Stimulated activated CD4-positive, alpha-beta T cell treated with anti-CD3 and anti-CD28 coated beads, TNF-alpha, amount 100 ng/mL, for 24 hours (primary cell): ENCODE data around the gene TRIM56.
A peak's percentile ranks its signal among the peaks of the same experiment; 100 is the strongest.
"Not testable (repeated sequence)": the region's sequence is repeated elsewhere in the genome, so short reads cannot be mapped to it uniquely, and the experiment has no call there.

Experiments used
- DNase-seq, 3 experiments: peaks; one replicate each; pipeline ENCODE4 v3.0.0-alpha.2; 2020; ENCODE audit warnings: low read depth in 3 of 3

TRIM56 gene

DNA sequence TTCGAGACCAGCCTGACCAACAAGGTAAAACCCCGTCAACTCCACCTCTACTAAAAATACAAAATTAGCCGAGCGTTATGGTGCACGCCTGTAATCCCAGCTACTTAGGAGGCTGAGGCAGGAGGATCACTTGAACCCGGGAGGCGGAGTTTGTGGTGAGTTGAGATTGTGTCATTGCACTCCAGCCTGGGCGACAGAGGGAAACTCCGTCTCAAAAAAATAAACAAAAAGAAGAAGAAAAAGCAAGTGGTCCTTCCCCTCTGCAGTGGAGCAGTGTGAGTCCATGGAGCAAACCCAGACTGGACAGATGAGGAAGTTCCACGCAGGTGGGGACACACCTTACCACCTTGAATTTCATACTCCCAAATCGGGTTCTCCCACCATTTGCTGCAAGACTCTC, 28.6 kb downstream of the TRIM56 start:
- DNase-seq = no peak

DNA sequence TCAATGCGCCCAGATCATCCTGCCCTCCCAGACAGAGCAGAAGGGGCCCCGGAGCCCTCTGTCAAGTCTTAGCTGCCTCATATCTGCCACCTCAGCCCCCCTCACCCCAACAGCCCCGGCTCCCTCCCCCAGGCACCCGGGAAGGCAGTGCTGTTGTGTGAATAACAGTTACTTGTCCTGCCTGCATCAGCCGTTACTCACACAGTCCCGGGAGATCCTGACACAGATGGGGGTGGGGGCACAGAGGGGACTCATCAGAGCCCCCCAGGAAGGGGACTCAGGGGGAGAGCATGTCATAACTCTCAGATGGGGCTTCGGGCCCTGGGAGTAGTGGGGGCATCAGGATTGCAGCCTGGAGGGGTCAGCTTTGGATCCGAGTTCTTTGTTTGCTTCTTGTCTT, 29.2 kb downstream of the TRIM56 start:
- no peak for DNase-seq

DNA sequence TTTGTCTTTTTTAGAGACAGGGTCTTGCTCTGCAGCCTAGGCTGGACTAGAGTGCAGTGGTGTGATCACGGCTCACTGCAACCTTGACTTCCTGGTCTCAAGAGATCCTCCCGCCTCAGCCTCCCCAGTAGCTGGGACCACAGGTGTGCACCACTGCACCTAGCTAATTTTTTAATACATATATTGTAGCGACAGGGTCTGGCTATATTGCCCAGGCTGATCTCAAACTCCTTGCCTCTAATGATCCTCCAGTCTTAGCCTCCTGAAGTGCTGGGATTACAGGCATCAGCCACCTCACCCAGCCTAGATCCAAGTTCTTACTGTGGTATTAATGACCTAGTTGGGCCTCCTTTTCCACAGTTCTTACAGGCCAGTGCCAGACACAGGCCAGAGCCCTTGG, 29.9 kb downstream of the TRIM56 start:
- no peak for DNase-seq

DNA sequence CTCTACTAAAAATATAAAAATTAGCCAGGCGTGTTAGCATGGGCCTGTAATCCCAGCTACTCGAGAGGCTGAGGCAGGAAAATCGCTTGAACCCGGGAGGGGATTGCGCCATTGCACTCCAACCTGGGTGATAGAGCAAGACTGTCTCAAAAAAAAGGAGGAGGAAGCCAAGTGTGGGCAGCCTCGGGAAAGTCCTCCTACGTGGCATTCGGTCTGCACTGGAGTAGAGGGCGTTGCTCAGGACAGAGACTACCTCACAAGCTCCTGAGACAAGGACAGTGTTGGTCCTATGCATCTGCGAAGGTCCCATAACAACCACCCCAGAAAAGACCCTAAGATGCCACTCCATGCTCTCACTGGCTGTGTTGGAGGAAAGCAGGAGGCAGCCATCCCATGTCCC, 31.6 kb downstream of the TRIM56 start:
- no peak for DNase-seq

DNA sequence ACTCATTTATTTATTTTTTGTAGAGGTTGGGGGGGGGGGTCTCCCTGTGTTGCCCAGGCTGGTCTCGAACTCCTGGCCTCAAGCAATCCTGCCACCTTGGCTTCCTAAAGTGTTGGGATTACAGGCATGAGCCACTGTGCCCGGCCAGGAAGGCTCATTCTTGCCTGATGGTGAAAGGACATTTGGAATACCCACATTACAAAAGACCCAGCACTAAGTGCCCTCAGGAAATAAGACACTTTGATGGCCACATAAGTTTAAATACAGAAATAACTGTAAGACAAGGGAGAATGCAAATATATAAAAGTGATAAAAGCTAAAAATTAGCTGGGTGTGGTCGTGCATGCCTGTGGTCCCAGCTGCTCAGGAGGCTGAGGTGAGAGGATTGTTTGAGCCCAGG, 33.6 kb downstream of the TRIM56 start:
- no peak for DNase-seq

DNA sequence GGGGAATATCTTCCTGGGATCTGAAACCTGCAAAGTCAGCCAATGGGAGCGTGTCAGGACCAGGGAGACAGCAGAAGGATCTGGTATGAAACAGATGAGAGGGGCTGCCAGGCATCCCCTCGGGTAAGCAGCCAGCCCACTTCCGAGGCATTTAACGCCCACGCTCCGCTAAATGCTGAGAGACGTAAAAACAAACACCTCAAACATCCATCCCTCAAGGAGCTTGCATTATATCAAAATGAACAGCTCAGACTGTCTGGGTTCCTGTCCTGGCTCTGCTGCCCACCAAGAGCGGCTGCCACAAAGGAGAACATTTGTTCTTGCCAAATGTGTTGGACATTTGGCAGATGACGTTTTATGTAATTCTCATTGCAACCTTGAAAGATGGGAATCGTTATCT, 34.6 kb downstream of the TRIM56 start:
- no peak for DNase-seq

DNA sequence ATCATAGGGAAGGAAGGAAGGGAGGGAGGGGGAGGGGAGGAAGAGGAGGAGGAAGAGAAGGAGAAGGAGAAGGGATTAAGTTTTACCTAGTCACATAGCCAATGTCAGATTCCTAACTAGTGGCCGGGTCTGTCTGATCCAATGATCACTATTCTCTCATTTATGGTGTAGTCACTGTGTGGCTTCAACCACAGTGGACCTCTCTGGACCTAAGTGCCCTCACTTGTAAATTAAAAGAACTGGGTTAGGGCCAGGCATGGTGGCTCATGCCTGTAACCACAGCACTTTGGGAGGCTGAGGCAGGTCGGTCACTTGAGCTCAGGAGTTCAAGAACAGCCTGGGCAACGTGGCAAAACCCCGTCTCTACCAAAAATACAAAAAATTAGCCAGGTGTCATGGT, 35.0 kb downstream of the TRIM56 start:
- no peak for DNase-seq

DNA sequence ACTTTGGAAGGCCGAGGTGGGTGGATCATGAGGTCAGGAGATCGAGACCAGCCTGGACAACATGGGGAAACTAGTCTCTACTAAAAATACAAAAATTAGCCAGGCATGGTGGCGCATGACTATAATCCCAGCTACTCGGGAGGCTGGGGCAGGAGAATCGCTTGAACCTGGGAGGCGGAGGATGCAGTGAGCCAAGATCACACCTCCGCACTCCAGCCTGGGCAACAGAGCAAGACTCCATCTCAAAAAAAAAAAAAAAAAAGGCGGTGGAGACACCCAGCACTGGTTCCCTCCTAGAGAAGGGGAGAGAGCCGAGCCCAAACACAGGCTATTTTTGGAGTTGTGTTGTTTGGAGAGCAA, 36.3 kb downstream of the TRIM56 start:
- not testable (repeated sequence) for DNase-seq

DNA sequence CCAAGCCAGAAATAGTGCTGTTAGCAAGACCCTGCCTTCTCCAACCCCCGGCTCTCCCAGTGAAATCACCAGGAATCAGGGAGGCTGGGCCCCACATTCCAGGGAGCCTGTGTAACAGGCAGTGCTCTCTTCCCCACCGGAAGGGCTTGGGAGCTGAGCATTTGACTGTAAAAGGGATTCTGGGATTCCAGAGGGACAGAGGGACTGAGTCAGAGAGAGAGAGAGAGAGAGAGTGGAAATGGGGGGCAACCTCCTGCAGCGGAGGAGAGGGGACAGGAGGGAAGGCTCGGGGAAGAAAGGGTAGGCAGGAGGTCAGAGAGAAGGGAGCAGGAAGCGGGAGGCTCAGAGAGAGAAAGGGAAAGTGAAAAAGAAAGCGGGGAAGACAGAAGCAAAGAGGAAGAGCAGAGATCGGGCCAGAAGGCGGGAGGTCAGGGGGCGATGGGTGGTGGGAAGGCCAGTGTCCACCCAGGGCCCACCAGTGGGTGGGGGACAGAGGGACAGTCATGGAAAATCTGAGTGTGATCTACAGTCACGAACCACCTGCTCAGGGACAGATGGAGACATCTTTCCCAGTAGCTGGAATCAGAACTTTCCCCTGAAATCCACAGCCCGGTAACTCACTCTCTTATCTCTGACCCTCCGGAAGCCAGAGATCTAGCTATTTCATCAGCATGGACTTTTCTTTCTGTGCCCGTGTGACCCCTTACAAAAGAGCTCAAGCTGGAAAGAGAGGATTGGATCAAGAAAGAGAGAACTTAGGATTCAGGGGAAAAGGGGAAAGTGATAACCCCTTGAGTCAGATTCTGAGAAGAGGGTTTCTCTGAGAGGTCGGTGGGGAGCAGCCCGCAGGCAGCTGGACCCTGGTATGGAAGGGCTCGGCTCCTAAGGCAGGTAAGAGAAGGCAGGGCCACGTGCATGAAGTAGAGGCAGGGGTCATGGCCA, 37.0 kb downstream of the TRIM56 start:
- DNase-seq = no peak

DNA sequence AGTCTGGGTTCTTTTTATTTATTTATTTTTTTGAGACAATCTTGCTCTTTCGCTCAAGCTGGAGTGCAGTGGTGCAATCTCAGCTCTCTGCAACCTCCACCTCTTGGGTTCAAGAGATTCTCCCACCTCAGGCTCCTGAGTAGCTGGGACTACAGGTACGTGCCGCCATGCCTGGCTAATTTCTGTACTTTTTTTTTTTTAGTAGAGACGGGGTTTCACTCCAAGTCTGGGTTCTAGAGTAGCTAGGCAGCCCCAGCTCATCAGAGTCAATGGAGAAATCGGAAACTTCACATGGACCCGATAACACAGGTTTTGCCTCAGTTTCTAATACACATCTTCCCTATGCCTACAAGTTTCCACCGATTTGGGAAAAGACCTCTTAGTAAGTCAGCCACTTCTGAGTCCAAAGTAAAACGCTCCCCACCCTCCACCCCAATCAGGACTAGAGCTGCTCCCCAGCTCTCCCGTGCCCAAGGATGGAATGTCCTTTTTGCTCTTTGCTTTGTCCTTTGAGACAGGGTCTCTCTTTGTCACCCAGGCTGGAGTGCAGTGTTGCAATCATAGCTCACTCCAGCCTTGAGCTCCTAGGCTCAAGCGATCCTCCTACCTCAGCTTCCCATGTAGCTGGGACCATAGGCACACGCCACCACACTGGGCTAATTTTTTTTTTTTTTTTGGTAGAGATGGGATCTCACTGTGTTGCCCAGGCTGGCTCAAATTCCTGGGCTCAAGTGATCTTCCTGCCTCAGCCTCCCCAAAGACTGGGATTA, 37.8 kb downstream of the TRIM56 start:
- DNase-seq = no peak

DNA sequence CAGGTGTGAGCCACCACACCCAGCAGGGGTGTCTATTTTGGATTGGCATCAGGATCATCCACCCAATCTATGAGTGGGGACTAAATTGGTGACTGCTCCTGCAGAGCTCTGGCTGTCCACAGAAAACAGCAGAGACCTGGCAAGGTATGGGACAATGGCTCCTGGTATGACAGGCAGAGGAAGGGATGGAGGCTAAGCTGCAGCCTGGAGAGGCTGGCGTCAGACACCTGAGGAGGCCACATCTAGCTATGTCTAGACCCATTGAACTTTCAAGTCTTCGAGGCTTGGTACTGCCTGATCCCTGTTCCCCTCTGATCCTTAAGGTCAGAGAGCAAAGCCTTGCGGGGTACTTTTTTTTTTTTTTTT, 38.4 kb downstream of the TRIM56 start:
- DNase-seq = no peak

DNA sequence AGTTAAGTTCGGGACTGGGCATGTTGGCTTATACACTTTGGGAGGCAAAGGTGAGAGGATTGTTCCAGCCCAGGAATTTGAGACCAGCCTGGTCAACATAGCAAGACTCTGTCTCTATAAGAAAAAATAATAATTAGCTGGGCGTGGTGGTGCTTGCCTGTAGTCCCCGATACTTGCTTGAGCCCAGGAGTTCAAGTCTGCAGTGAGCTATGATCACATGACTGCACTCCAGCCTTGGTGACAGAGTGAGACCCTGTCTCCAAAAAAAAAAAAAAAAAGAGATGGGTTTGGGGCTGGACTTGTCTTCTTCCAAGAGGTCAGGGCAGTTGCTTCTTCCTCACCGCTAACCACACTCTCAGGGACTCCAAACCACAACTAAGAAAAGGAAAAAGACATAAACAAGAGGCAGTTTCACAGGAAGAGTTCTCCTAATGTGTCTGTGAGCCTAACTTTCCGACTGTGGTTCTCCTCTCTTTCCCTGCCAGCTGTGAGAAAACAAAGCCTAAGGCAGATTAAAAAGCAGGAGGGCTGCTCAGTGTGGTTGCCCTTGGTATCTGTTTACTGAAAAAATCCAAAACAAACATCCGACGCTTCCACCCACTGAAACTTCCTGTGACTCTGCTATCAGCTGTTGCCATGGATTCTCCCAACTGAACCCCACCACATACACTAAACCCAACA, 39.2 kb downstream of the TRIM56 start:
- DNase-seq = no peak

DNA sequence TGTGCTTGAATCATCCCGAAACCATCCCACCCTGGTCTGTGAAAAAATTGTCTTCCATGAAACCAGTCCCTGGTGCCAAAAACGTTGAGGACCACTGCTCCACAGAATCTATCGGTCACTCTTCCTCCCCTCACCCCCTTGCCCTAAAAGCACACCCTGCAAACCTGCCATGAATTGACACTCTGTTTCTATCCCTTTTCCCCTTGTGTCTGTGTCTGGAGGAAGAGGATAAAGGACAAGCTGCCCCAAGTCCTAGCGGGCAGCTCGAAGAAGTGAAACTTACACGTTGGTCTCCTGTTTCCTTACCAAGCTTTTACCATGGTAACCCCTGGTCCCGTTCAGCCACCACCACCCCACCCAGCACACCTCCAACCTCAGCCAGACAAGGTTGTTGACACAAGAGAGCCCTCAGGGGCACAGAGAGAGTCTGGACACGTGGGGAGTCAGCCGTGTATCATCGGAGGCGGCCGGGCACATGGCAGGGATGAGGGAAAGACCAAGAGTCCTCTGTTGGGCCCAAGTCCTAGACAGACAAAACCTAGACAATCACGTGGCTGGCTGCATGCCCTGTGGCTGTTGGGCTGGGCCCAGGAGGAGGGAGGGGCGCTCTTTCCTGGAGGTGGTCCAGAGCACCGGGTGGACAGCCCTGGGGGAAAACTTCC, 40.8 kb downstream of the TRIM56 start:
- DNase-seq = no peak

DNA sequence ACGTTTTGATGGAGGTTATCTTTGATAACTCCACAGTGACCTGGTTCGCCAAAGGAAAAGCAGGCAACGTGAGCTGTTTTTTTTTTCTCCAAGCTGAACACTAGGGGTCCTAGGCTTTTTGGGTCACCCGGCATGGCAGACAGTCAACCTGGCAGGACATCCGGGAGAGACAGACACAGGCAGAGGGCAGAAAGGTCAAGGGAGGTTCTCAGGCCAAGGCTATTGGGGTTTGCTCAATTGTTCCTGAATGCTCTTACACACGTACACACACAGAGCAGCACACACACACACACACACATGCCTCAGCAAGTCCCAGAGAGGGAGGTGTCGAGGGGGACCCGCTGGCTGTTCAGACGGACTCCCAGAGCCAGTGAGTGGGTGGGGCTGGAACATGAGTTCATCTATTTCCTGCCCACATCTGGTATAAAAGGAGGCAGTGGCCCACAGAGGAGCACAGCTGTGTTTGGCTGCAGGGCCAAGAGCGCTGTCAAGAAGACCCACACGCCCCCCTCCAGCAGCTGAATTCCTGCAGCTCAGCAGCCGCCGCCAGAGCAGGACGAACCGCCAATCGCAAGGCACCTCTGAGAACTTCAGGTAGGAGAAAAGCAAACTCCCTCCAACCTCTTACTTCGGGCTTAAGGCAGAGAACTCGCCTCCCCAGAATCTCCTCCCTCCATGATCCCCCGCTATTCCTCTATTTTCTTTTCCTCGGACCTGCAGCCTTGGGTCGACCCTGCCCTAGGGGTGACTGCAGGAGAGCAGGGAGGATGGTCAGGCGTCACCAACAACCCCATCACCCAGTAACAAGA, 41.6 kb downstream of the TRIM56 start, which contains the start of gene SERPINE1:
SERPINE1 (plus strand) TSS at position 454 of the 809 bp plus-strand sequence. CDS start 1,290 bp downstream, outside the sequence.
- DNase-seq = peak in 1 of 3 experiments; percentile 37

DNA sequence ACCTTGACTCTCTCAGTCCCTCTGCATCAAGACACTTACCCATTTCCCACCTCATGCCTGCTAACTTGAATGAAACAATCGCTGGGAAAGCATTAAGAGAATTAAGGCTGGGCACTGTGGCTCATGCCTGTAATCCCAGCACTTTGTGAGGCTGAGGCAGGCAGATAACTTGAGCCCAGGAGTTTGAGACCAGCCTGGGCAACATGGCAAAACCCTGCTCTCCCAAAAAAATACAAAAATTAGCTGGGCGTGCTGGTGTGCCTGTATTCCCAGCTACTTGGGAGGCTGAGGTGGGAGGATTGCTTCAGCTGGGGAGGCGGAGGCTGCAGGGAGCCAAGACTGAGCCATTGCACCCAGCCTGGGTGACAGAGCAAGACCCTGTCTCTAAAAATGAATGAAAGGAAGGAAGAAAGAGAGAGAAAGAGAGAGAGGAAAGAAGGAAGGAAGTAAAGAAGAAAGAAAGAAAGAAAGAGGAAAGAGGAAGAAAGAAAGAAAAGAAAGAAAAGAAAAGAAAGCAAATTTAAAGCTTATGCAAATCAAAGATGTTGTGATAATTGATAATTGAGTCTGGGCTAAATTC, 42.3 kb downstream of the TRIM56 start:
- no peak for DNase-seq

DNA sequence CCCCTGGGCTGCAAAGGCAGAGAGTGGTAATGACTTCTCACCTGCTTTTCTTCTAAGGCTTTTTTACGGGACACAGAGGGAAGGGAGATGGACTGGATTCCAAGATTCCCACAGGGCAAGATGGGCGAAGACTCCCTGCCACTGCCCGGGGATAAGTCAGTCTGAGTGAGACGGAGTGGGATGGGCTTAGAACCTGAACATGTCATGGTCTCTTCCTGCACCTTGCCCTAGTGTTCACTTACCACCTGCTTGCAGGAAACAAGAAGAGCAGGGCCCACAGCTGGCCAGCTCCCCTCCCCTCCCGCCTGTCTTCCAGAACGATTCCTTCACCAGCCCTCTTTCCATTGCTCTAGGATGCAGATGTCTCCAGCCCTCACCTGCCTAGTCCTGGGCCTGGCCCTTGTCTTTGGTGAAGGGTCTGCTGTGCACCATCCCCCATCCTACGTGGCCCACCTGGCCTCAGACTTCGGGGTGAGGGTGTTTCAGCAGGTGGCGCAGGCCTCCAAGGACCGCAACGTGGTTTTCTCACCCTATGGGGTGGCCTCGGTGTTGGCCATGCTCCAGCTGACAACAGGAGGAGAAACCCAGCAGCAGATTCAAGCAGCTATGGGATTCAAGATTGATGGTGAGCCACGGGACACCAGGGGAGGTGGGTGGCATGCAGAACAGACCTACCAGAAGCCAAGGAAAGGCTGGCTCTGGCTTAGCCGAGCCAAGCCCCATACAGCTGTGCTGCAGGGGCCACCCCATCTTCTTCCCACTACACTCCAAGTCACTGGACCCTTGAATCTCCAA, 43.0 kb downstream of the TRIM56 start:
- no peak for DNase-seq

DNA sequence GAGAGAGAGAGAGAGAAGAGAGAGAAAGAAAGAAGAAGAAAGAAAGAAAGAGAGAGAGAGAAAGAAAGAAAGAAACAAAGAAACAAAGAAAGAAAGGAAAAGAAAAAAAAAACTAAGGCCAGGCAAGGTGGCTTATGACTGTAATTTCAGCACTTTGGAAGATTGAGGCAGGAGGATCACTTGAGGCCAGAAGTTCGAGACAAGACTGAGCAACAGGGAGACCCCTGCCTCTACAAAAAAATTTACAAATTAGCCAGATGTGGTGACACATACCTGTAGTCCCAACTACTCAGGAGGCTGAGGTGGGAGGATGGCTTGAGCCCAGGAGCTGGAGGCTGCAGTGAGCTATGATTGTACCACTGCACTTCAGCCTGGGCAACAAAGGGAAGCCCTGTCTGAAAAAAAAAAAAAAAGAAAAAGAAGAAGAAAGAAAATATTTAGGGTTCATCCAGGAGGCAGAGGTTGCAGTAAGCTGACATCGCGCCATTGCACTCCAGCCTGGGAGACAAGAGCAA, 44.4 kb downstream of the TRIM56 start:
- DNase-seq = no peak

DNA sequence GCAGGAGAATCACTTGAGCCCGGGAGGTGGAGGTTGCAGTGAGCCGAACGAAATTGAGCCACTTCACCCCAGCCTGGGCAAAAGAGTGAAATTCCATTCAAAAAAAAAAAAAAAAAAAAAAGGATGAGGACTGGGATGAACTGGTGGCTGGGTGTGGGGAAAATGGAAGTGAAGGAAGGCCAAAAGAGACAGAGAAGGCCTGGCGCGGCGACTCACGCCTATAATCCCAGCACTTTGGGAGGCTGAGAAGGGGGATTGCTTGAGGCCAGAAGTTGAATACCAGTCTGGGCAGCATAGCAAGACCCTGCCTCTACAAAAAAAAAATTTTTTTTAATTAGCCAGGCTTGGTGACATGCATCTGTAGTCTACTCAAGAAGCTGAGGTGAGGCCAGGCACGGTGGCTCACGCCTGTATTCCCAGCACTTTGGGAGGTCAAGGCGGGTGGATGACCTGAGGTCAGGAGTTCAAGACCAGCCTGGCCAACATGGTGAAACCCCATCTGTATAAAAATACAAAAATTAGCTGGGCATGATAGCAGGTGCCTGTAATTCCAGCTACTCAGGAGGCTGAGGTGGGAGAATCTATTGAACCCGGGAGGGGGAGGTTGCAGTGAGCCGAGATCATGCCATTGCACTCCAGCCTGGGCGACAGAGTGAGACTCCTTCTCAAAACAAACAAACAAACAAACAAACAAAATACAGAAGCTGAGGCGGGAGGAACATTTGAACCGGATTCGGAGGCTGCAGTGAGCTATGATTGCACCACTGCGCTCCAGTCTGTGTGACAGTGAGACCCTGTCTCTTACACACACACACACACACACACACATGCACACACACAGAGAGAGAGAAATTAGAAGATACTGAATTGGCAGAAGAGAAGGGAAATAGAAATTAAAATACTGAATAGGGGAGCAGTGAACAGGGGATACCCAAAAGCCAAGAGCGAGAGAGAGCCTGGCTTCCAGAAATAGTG, 47.6 kb downstream of the TRIM56 start:
- not testable (repeated sequence) for DNase-seq
